ENCODE measurements around the gene L2HGDH.
A peak's percentile ranks its signal among the peaks of the same experiment; 100 is the strongest.
"Not testable (repeated sequence)": the region's sequence is repeated elsewhere in the genome, so short reads cannot be mapped to it uniquely, and the experiment has no call there.

Gene L2HGDH

GRCh38 chr14:50339178-50339804 is 27.3 kb upstream of the L2HGDH start:
- no peak for DNase-seq

- no peak for DNase-seq
Measured at GRCh38 chr14:50338587-50338986, 26.6 kb upstream of the L2HGDH start.

GRCh38 chr14:50335989-50336824 is 24.2 kb upstream of the L2HGDH start:
- DNase-seq: no peak

GRCh38 chr14:50335389-50335788 is 23.4 kb upstream of the L2HGDH start:
- DNase-seq: no peak

- no peak for DNase-seq
Measured at GRCh38 chr14:50334211-50334610, 22.2 kb upstream of the L2HGDH start.

- DNase-seq: no peak
Measured at GRCh38 chr14:50333014-50333509, 21.0 kb upstream of the L2HGDH start.

- DNase-seq: no peak
Measured at GRCh38 chr14:50331596-50331995, 19.6 kb upstream of the L2HGDH start.

GRCh38 chr14:50321009-50321660 is 9.1 kb upstream of the L2HGDH start:
- DNase-seq: peak; percentile 87

- DNase-seq: no peak
Measured at GRCh38 chr14:50320283-50320682, 8.3 kb upstream of the L2HGDH start.

- no peak for DNase-seq
Measured at GRCh38 chr14:50319721-50320120, 7.7 kb upstream of the L2HGDH start.

GRCh38 chr14:50319293-50319692 is 7.3 kb upstream of the L2HGDH start:
- no peak for DNase-seq

GRCh38 chr14:50318031-50318626 is 6.1 kb upstream of the L2HGDH start:
- peak; percentile 35 for DNase-seq

GRCh38 chr14:50314098-50314497 is 2.1 kb upstream of the L2HGDH start:
- not testable (repeated sequence) for DNase-seq

- DNase-seq: peak; percentile 73
Measured at GRCh38 chr14:50312734-50313054, 665 bp upstream of the L2HGDH start.

GRCh38 chr14:50311337-50311971 is 575 bp downstream of the L2HGDH start:
- no peak for DNase-seq

- no peak for DNase-seq
Measured at GRCh38 chr14:50310445-50310844, 1.6 kb downstream of the L2HGDH start.

GRCh38 chr14:50308363-50308915 is 3.6 kb downstream of the L2HGDH start:
- no peak for DNase-seq

GRCh38 chr14:50303744-50304471 is 8.1 kb downstream of the L2HGDH start:
- DNase-seq: no peak

GRCh38 chr14:50301914-50302313 is 10.1 kb downstream of the L2HGDH start:
- no peak for DNase-seq

- no peak for DNase-seq
Measured at GRCh38 chr14:50299585-50299984, 12.4 kb downstream of the L2HGDH start.

- no peak for DNase-seq
Measured at GRCh38 chr14:50290306-50290705, 21.7 kb downstream of the L2HGDH start.

GRCh38 chr14:50288146-50288545 is 23.9 kb downstream of the L2HGDH start:
- DNase-seq: no peak

All from CD4-positive, alpha-beta T cell treated with Interleukin-10 for 1 hour (primary cell).